HG03060 (cell line): ENCODE results near the gene ABO.
"Not testable (repeated sequence)": the region's sequence is repeated elsewhere in the genome, so short reads cannot be mapped to it uniquely, and the experiment has no call there.

ENCODE experiments used
- ATAC-seq: cut with Tn5 transposase; IDR thresholded peaks from one replicate; pipeline ENCODE4 v1.9.1; 2021; ENCODE audit warnings: low read depth, moderate number of reproducible peaks; ENCODE audit not compliant: unreplicated experiment

ABO gene

DNA sequence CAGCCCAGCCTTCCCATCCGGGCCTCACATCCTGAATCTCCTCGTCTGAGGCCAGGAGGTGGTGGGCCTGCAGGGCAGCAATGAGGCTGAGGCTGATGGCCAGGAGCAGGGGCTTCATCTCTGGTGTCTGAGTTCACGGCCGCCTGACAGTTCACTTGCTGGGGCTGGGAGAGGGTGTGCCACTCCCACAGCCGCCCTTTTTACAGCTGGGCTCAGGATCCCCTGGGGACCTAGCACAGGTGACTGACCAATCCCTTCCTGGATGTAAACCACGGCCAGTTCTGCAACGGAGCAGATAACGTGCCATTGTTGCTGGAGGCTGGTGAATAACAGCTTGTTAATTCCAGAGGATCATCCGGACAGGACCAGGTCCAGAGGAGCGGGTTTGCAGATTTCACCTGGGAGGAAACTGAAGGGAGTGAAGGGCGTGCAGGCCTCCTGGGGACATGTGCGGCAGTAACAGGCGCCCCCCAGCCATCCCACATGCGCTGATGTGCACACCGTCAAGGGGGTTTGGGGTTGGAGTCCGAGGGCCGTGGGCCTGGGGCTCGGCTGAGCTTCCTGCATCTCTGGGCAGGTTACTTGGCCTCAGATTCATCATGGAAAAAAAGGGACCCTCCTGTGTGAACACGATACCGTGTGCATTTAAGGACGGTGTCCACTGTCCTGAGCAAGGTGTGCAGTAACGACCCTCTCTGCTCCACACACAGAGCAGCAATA, 46.4 kb downstream of the ABO start:
- ATAC-seq, result not testable (repeated sequence)

DNA sequence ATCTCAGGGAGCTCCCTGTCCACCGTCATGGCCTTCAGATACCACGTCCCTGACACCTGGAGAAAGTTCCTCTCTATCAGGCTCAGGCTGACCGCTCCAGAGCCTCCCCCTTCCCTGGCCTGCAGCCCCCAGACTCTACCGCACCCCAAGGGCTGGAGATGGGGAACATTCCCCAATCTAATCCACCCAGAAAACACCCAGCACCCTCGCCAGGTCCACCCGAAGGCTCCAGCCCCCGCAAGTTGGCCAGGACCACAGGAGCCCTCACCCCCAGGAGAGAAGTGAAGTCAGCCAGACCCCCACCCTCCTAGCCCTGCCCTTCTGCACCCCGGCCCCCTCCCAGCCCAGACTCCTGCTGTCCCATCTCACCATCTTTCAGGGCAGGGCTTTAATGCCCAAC, 47.0 kb downstream of the ABO start:
- not testable (repeated sequence) for ATAC-seq

DNA sequence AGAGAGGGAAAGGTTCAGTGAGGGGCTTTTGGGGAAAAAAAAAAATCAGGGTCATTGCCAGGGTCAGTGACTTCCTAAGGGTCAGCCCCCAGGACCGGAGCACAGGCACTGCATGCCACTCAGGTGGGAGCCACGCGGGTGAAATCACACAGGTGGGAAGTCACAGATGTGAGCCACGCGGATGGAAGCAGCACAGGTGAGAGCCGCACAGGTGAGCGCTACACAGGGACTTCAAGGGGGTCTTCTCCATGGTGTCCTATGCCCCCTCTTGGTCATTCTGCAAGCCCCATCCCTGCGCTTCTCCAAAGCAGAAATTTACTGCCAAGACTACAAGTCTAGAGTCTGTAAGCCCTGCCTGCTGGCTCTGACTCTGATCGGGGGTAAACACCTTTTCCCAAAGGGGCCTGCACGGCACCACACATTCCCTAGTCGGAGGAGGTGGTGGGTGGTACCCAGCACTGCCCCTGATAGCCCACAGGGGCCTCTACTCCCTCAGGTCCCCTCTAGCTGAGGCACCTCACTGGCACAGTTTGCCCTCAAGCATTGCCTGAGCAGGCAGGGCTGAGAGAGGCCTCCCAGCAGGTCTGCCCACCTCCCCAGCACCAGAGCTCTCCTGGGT, 47.6 kb downstream of the ABO start:
- no peak for ATAC-seq

DNA sequence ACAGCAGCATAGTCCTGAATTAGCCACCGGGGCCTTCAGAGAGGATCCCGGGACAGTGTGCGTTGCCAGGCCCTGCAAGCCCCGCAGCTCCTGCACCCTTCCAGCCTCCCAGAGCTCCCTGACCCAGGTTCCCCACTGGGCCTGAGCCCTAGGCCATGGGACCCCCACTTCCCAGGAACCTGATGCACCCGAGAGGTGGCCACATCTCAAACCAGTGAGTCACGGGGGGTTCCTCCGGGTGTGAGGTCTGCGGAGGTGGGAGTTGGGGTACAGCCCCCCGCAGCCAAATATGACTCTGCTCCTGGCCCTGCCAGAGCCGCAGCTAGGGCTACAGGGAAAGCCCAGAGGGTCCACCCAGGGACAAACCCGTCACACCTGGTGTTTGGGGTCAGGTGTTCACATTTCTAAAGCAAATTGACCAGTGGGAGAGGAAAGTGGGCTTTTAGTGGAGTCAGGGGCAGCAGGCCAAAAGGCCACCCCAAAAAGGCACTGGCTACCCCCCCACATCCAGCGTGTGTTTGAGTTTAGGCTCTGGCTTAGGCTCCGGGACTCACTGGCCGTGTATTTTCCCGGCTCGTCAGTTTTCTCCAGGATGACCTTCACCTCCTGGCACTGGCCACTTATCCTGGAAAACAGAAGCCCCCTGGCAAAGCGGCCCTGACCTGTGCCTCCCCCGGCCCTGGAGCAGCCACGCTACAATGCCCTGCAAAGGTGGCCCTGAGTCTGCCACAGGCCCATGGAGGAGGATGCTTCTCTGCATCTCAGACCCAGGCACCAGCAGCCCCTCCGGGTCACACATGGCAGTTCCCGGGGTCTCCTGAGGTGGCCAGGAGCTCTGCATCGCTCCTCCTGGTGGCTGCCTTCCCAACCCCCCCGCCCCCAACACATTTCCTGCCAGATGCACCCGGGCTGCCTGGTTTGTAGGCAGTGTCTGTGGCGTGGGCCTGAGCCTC, 48.5 kb downstream of the ABO start:
- no peak for ATAC-seq

DNA sequence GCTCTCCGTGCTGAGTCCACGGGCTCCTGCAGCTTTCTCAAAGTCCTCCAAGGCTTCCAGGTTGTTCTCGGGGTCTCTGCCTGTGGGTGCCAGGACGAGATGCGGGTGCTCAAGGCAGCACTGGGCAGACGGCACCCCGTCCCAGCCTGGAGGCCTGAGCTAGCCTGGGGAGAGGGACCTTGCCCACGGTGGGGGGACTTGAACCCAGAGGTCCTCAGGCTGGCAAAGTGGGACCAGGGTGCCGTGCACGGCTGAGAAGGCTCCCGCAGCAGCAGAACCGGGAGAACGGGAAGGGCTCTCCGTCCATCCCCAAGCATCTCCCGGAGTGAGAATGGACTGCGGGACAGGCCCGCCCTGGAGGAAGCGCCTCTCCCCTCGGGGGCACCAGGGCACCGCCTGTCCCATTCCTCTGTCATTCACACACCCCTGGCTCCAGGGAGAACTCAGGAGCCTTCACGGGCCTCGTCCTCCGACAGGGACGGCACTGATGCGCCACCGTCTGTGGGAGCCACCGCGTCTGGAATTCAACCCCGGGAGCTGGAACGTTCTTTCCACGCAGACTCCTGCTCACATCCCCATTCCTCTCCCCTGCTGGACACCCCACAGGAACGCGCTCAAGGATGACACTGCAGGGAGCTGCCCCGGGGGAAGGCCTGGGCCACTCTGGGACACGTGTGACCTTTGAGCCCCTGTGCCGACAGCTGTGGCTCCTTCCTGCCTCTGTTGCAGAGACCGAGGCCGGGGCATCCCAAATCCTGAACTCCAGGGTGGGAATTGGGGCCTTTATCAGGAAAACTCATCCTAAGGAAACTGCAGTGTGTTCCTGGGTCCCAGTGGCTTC, 49.6 kb downstream of the ABO start:
- no peak for ATAC-seq

DNA sequence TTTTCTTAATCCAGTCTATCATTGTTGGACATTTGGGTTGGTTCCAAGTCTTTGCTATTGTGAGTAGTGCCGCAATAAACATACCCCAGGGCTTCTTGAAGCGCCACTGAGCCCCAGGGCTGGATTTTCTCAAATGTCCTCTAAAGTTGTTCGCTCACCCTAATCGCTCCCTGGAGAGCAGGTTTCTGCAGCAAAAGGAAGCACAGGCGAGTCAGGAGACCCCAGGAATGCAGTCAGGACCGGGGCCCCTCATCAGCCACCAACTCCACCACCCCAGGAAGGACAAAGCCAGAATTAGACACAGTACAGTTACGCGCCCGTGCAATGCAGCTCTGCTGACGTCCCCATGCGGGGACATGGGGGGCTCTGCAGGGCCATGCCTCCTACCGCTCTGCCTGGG, 50.2 kb downstream of the ABO start:
- no peak for ATAC-seq

DNA sequence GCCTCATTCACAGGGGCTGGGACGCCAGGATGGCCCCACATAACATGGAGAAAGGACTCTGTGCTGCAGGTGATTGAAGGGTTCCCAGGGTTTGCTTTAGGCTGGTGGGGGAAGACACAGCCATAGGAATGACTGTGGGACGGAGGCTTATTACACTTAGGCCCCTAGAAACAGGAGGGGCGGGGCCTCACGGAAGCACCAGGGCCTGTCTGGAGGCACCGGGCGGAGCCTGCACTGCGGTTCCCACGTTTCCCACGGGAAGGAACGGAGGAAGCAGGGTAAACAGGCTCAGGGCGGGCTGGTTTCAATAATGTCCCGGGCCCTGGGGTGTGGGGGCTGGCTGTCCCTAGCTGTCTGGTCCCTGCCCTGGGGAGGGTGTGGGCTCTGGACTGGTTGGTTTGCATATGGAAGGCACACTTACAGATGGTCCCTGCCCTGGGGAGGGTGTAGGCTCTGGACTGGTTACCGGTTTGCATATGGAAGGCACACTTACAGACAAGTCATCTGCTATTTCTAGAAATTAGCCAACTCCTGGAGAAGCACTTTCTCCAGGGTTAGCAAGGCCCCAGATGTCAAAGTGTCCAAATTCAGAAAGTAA, 51.7 kb downstream of the ABO start:
- ATAC-seq, result not testable (repeated sequence)

DNA sequence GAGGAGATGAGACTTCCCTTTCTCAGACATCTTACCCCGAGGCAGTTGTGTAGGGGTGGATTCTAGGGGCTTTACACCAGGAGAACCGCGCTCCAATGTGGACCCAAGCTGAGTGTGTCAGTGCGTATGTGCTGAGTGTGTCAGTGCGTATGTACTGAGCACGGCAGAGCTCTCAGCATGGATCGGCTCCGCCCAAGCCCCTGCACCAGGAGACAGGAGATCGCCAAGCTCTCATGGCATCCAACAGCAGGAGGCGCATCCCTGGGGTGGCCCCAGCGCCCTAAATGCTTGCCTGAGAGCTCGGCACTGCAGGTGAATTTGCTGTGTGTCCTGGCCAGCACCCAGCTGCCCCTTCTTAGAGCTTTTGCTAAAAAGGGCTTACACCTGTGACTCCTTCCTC, 53.0 kb downstream of the ABO start:
- not testable (repeated sequence) for ATAC-seq

DNA sequence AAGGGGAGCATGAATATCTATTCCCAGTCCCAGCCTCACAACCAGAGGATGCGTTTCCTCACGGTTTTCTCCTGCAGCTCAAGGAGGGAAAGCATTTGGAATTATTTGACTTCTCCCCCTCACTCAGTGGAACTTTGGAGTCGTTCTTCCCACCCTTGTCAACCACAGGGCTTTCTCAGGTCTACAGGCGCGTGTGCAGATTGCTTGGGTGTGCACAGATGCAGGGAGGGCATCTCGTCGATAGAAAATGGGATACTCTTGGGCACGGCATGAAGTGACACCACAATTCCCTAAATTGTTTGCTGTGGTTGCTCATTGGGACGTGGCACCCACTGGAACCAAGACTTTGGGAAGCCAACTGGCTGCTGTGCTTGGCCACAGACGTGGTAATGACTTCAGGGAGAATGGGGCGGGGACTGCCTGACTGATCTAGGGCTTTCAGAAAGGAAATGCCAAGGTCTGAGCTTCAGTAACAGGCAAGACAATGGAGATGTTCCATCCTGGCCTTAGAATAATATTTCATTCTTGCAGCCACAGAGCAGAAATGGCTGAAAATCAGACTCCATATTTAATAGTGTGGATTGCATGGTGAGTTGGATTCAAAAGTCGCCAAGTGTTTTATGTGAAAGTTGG, 53.7 kb downstream of the ABO start:
- no peak for ATAC-seq

DNA sequence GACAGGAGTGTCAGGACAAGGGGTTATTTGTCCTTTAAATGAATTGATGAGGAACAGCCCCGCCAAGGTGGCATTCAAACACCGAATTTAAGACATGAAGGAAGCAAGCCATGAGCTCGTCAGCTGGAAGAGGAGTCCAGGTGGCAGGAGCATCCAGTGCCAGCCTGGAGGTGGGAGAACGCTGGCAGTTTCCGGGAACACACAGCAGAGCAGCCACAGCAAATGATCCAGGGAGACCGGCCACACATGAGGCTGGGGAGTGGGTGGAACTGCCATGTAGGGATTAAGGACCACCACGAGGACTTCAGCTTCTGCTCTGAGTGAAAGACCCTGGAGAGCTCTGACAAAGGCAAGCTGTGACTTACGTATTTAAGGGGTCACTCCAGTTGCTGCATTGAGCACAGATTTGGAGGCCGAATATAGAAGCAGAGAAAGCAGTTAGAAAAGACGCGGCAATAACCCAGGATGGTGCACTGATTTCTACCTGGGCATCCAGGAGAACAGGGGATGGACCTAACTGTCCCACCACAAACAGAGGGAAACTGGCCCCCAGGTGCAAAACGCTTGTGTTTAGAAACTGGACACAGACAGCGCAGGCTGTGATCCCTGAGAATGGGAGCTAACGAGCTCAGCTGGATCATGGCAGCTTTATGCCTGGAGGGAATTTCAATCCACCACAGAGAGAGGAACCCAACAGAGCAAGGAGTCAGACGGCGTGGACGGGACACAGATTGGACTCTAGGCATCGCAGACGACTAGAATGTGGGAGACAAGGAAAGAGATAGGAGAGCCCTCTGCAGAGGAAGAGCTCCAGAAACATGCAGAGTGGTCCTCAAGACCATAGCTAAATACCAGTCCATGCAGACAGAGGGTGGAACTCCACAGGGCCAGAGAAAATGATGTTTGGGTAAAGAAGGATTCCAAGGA, 56.7 kb downstream of the ABO start:
- not testable (repeated sequence) for ATAC-seq

DNA sequence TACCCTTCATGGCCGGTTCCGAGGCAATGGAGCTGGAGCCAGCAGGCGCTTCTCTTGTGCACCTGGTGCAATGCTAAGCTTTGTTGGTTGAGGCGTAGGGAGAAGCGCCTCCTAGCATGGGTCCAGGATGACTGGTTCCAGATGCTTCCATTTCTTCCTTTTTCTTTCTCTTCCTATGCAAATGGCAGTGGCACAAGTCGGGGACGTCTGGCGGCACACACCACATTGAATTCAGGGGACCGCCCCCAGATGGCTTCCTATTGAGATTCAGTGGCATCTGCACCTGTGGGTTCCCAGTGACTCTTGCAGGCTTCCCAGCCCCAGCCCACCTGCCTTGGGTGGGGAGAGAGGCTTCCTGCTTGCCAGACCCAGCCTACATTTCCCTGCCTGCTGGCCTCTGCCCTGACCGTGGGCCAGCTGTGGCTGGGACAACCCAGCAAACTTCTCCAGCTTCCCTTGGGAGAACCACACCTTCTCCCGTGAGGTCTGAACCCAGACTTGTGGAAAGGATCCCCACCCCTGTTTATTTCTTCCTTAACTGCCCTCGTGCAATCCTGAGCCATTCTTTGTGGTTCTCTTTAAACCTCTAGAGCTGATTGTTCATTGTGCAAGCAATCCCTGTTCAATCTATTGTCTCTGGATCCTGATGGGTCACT, 57.5 kb downstream of the ABO start:
- not testable (repeated sequence) for ATAC-seq

DNA sequence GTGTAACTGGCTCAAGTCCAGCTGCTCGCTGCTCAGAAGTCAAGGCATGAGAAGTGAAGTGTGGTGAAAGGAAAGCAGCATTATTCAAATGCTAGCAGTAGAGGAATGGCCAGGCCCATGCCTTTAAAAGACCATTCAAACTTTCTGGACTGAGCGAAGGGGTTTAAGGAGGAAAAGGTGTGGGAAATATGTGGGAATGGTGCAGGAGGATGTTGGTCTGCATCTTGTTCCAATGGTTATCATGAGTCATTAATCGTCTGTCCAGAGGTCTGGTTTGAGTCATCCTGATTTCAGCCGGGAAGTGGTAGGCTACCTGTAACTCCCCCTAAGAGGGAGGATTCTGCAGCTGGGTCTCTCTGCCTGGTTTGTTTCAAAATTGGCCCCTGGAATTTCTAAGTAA, 60.7 kb downstream of the ABO start:
- not testable (repeated sequence) for ATAC-seq

DNA sequence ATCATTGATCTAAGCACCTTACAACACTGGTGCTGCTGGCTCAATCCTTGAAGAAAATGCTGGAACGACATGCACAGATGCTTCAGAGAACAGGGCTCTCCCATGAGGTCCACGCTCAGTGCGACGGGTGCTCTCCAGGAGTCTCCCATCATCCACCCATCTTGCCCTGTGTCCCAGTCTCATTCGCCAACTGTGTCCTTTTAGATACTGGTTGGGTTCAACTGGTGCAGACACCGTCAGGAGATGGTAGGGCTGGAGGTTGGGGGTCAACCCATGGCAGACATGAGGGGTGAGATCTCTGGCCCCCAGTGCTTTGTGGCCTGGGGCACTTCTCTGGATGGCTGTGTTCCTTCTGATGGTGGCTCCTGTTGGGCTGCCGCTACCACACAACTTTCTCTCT, 64.4 kb downstream of the ABO start:
- ATAC-seq, result no peak

DNA sequence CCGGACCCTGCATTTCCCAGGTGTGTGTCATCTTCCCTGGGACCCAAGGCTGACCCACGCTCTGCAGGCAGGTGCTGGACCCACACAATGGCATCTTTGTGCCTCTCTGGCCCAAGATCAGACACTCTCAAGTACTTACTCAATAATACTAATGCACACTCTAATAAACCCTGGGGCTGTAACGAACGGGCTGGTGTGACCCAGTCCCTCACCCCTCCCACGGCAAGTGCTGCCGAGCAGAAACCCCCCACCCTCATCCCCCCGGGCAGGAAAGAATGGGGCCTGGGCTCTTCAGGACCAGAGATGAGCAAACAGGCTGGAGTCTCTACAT, 64.8 kb downstream of the ABO start:
- ATAC-seq, result no peak

DNA sequence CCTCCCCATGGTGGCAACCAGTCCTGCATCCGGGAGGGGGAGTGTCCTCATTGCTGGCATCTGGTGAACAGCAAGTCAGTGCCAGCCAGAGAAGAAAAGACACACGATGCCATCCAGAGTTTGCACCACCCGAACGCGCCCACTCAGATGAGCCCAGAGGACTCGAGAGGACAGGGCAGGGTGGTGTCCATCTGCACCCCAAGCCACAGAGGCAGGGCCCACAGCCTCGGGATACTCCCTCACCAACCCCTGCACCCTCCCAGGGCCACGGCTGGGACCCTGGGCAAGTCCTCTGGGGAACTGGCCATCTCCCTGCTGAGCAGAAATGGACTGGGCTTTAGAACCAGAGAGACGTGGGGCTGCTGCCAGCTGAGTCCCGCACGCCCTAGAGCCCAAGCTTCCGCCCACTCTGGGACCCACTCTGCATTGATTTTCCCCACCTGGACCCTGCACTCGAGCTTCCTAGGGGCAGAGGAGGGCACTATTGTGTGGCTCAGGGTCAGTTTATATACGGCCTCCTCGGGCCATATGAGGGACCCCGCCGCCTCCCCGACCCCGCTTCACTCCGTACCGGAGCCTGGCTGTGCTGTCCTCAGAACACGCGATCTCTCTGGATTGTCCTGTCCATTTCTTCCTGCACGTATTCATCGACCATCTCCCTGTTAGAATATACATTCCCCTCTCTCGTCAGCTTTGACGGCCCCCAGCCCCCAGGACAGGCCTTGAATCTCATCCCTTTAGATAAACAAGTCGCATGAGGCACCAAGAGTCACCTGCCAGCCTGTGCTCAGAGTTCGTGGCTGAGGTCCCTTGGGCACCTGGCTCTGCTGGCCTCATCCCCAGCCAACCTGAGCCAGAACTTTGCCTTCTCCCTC, 65.4 kb downstream of the ABO start:
- not testable (repeated sequence) for ATAC-seq

DNA sequence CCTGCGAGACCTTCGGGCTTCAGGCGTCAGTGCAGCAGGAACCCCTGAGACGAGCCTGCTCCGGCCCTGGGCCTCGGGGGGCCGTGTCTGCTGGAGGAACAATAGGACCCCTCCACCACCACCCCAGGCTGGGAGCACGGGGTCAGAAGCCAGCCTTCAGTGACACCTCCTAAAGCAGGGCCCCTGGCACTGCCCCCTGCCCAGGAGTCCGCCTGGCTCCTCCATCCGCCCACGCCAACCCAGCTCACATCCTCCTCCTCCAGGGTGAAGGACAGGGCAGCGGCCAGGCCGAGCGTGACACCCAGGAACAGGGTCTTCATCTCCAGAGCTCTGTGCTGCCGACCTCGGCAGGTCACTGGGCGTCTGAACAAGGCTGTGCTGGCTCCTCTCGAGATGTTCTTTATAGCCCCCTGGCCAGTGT, 66.1 kb downstream of the ABO start, which contains the start of gene OBP2B:
TSS of gene OBP2B (minus strand) at position 371 of the 421 bp plus-strand sequence. CDS start at position 320, 51 bp downstream.
- not testable (repeated sequence) for ATAC-seq
